HG02840 (cell line): ENCODE measurements around the gene NPAS3.

Source experiments
- ATAC-seq: cut with Tn5 transposase; IDR thresholded peaks from one replicate; pipeline ENCODE4 v1.9.1; 2021; ENCODE audit warnings: mild to moderate bottlenecking, moderate library complexity, moderate number of reproducible peaks; ENCODE audit not compliant: unreplicated experiment, low FRiP score

The NPAS3 gene

GRCh38 chr14:33563191-33563900 lies 624.7 kb downstream of the NPAS3 start:
- ATAC-seq, result no peak

GRCh38 chr14:33563901-33564197 lies 625.2 kb downstream of the NPAS3 start:
- ATAC-seq, result no peak

- peak; percentile 95 for ATAC-seq
Observed at GRCh38 chr14:33564774-33565630, 626.3 kb downstream of the NPAS3 start.

GRCh38 chr14:33566082-33566481 lies 627.4 kb downstream of the NPAS3 start:
- no peak for ATAC-seq

- no peak for ATAC-seq
Observed at GRCh38 chr14:33567023-33567728, 628.5 kb downstream of the NPAS3 start.

- ATAC-seq, result no peak
Observed at GRCh38 chr14:33567731-33568130, 629.1 kb downstream of the NPAS3 start.

GRCh38 chr14:33568935-33569579 lies 630.4 kb downstream of the NPAS3 start:
- ATAC-seq, result no peak

GRCh38 chr14:33569821-33570687 lies 631.4 kb downstream of the NPAS3 start:
- ATAC-seq, result no peak

GRCh38 chr14:33570694-33571310 lies 632.1 kb downstream of the NPAS3 start:
- ATAC-seq, result no peak

- no peak for ATAC-seq
Observed at GRCh38 chr14:33573301-33573880, 634.7 kb downstream of the NPAS3 start.

- no peak for ATAC-seq
Observed at GRCh38 chr14:33576014-33576413, 637.3 kb downstream of the NPAS3 start.

GRCh38 chr14:33578461-33579216 lies 640.0 kb downstream of the NPAS3 start:
- no peak for ATAC-seq

GRCh38 chr14:33580231-33580749 lies 641.6 kb downstream of the NPAS3 start:
- no peak for ATAC-seq

- ATAC-seq, result no peak
Observed at GRCh38 chr14:33580841-33581240, 642.2 kb downstream of the NPAS3 start.

GRCh38 chr14:33584697-33585096 lies 646.0 kb downstream of the NPAS3 start:
- no peak for ATAC-seq

GRCh38 chr14:33586806-33587205 lies 648.1 kb downstream of the NPAS3 start:
- ATAC-seq, result no peak

GRCh38 chr14:33587791-33588190 lies 649.1 kb downstream of the NPAS3 start:
- no peak for ATAC-seq

- no peak for ATAC-seq
Observed at GRCh38 chr14:33588771-33589170, 650.1 kb downstream of the NPAS3 start.
